ENCODE results near the gene LTK. TPM values are rescaled to one million over a fixed set of nuclear protein-coding genes. Genes with fewer than 3 reads are reported as not detected.

LTK gene
- total RNA-seq, 1 experiment from 2014 or later = 9.2 TPM

GRCh38 chr15:41499109-41499851 lies 14.3 kb downstream of the LTK start:
- RAD21 ChIA-PET (ENCODE audit: low non-redundant PET in 1 of 2, low total read pairs in 2 of 2, uncharacterized antibody in 2 of 2, unreplicated experiment in 2 of 2) = no interaction called here
- no peak for TF ChIP-seq MAX (IDR thresholded peaks at IDR 0.05)
- TF ChIP-seq ZFX (IDR thresholded peaks at IDR 0.05) = no peak
- TF ChIP-seq YY1 (IDR thresholded peaks at IDR 0.05; ENCODE audit: extremely low read depth, insufficient replicate concordance, low read depth, low read length) = no peak
- TF ChIP-seq ZBTB33 (IDR thresholded peaks at IDR 0.05; ENCODE audit: extremely low read depth, insufficient replicate concordance, low read length) = no peak
- no peak for TF ChIP-seq SRF (IDR thresholded peaks at IDR 0.05; ENCODE audit: low read depth)
- TF ChIP-seq POLR2A (IDR thresholded peaks at IDR 0.05; ENCODE audit: borderline replicate concordance, extremely low read depth, insufficient read depth, insufficient read length) = no peak
- no peak for TF ChIP-seq TCF7L2 (IDR thresholded peaks at IDR 0.05; ENCODE audit: borderline replicate concordance, extremely low read depth, insufficient read depth, insufficient read length)
- TF ChIP-seq SP1 (IDR thresholded peaks at IDR 0.05; ENCODE audit: low read depth) = no peak
- TF ChIP-seq JUND (IDR thresholded peaks at IDR 0.05) = no peak
- no peak for TF ChIP-seq CEBPB (IDR thresholded peaks at IDR 0.05; ENCODE audit: low read depth)
- no peak for TF ChIP-seq SIN3A (IDR thresholded peaks at IDR 0.05; ENCODE audit: low read depth)
- TF ChIP-seq RAD21 (IDR thresholded peaks at IDR 0.05; ENCODE audit: low read depth) = no peak
- TF ChIP-seq EZH2 (IDR thresholded peaks at IDR 0.05) = no peak
- TF ChIP-seq FOSL1 (IDR thresholded peaks at IDR 0.05; ENCODE audit: low read depth) = no peak
- no peak for TF ChIP-seq ELF1 (IDR thresholded peaks at IDR 0.05; ENCODE audit: borderline replicate concordance, low read depth)

More at GRCh38 chr15:41499109-41499851, 14.3 kb downstream of the LTK start:
- H3K27me3 ChIP-seq (ENCODE audit: insufficient read depth, low read length) = no peaks in the 10 kb centered on the region
- H3K36me3 ChIP-seq (ENCODE audit: control insufficient read depth in 1 of 2, insufficient read depth in 2 of 2, low read length in 2 of 2) = no peaks in the 10 kb centered on the region
- ChIA-PET POLR2A (no interaction called here), CTCF (no interaction called here)
- no peak overlapping the region for H2AFZ ChIP-seq (ENCODE audit: low read depth, low read length, poor library complexity, severe bottlenecking)
- H3K4me3 ChIP-seq (replicated peaks in 1 of 2; ENCODE audit: low read depth in 1 of 2, low read length in 2 of 2) = no peak overlapping the region
- DNase-seq (ENCODE audit: low read depth, low spot score) (no peak), ATAC-seq (no peak)
- H3K4me1 ChIP-seq (ENCODE audit: control insufficient read depth in 1 of 2, insufficient read depth in 2 of 2, low read length in 2 of 2) = peaks cover 0 to 5% of the 10 kb centered on the region in 2 experiments; a peak in 1 of 4 replicates
- no peaks in the 10 kb centered on the region for H3K79me2 ChIP-seq (ENCODE audit: insufficient read depth, low read length)
- intact Hi-C loops (cut with micrococcal nuclease) = no loop called here
- H4K20me1 ChIP-seq (ENCODE audit: insufficient read depth) = no peaks in the 10 kb centered on the region
- H3K27ac ChIP-seq (ENCODE audit: low read depth, low read length) = no peak overlapping the region
- no TSS peak for BruUV-seq (replicated peaks)
- H3K9ac ChIP-seq (ENCODE audit: low read length) = no peak overlapping the region
- H3K4me2 ChIP-seq (ENCODE audit: low read length) = no peak overlapping the region
- H3K9me2 ChIP-seq (ENCODE audit: insufficient read depth) = no peaks in the 10 kb centered on the region
- no peaks in the 10 kb centered on the region for H3K9me3 ChIP-seq (ENCODE audit: control insufficient read depth in 1 of 2, insufficient read depth in 1 of 2, low read depth in 1 of 2, low read length in 2 of 2)

All from HCT116 (cell line).